Measurements from ENCODE around the gene BRF1. TPM values are rescaled to one million over a fixed set of nuclear protein-coding genes. Genes with fewer than 3 reads are reported as not detected.
A peak's percentile ranks its signal among the peaks of the same experiment; 100 is the strongest.
"Not testable (repeated sequence)": the region's sequence is repeated elsewhere in the genome, so short reads cannot be mapped to it uniquely, and the experiment has no call there.

Gene BRF1
- total and polyA plus RNA-seq, 2 donors (not counting 1 experiment from before 2014, with no cell fraction given), result 7.4 to 33.4 TPM

DNA sequence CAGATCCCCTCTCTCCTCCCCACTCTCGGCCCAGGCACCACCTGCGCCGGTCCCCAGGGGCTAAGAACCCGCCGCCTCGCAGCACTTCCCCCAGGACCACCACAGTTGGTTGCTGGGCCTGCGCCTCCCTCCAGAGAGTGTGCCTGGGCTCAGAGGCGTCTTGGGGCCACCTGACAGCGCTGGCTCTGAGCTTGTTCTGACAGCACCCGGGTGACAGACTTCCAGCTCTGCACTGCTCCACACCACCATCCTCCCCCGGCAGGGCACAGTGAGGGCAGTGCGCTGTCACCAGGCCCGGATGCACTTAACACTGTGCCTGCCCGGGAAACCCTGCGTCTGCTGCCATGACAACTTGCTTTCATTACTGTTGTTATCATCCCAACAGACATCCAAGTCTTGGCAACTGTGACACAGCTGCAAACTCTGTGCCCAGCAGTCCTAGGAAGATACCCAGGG is 6.6 kb downstream of the BRF1 start:
- H3K9me3 ChIP-seq (ENCODE audit: control insufficient read depth, insufficient read depth, low read depth, low read length), result no peaks in the 10 kb centered on the region
- H3K27me3 ChIP-seq (ENCODE audit: control insufficient read depth, insufficient read depth, low read length), result no peaks in the 10 kb centered on the region
- H3K27ac ChIP-seq (ENCODE audit: insufficient read depth, low read length), result no peak overlapping the region
- DNase-seq (ENCODE audit: low read depth in 2 of 2), result peak in 1 of 2 donors; percentile 61
- H3K4me3 ChIP-seq (replicated peaks in 1 of 4; ENCODE audit: control extremely low read depth in 1 of 4, insufficient read depth in 1 of 4, low read depth in 3 of 4, low read length in 4 of 4), result no peak overlapping the region
- no peak overlapping the region for H3K9ac ChIP-seq (ENCODE audit: insufficient read depth, low read length)
- no peak for TF ChIP-seq EZH2 (IDR thresholded peaks at IDR 0.05; ENCODE audit: low read length, missing control alignments)
- TF ChIP-seq, protein P1, sequence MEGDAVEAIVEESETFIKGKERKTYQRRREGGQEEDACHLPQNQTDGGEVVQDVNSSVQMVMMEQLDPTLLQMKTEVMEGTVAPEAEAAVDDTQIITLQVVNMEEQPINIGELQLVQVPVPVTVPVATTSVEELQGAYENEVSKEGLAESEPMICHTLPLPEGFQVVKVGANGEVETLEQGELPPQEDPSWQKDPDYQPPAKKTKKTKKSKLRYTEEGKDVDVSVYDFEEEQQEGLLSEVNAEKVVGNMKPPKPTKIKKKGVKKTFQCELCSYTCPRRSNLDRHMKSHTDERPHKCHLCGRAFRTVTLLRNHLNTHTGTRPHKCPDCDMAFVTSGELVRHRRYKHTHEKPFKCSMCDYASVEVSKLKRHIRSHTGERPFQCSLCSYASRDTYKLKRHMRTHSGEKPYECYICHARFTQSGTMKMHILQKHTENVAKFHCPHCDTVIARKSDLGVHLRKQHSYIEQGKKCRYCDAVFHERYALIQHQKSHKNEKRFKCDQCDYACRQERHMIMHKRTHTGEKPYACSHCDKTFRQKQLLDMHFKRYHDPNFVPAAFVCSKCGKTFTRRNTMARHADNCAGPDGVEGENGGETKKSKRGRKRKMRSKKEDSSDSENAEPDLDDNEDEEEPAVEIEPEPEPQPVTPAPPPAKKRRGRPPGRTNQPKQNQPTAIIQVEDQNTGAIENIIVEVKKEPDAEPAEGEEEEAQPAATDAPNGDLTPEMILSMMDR (conservative IDR thresholded peaks at IDR 0.05 in 1 of 2, IDR thresholded peaks at IDR 0.05 in 1 of 2; ENCODE audit: low read depth in 1 of 2, low read length in 2 of 2), result no peak
- H2AFZ ChIP-seq (ENCODE audit: low read length), result no peak overlapping the region
- H3K4me2 ChIP-seq (ENCODE audit: extremely low read depth, insufficient read depth, low read length), result no peak overlapping the region
- peaks cover 32% of the 10 kb centered on the region for H3K79me2 ChIP-seq (ENCODE audit: control insufficient read depth, insufficient read depth, low read length)
- no peaks in the 10 kb centered on the region for H3K4me1 ChIP-seq (ENCODE audit: control insufficient read depth, extremely low read depth, insufficient read depth, low read length)
- no peaks in the 10 kb centered on the region for H4K20me1 ChIP-seq (ENCODE audit: control insufficient read depth, extremely low read depth, insufficient read depth, low read length)
- no peaks in the 10 kb centered on the region for H3K36me3 ChIP-seq (ENCODE audit: control insufficient read depth, insufficient read depth, low read length)

DNA sequence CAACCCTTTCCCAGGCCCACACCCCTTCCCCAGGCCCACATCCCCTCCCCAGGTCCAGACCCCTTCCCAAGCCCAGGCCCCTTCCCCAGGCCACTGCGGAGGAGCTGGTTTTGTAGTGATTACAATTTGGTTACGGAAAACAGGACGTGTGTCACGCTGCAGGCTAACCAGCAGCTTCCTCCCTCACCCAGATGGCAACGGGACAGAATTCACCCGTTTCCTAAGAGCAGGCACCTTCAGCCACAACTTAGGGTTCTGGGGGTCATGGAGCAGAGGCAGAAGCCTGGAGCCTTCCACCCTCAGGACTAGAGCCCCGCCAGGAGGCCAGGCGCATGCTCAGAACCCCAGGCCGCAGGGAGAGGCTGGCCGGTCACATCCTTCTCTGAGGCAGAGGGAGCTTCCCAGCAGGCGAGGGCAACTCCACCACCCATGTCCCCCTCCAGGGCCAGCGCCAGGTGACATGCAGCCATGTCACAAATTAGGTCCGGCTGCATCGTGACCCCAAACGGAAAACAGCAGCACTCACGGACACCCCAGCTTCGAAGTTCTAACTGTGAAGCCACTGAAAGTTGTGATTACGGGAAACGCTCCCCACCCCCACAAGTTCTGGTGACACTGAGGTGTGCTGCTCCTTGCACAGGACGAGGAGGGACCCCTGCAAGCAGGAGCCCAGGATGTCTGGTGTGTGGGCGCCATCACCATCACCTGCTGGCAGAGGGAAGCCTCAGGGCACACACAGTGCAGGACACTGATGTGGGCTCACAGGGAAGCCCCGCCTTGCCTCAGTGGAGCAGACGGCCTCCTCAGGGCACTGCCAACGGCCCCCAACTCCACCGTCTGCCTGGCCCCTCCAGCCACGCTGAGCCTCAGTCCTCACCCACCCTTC is 7.7 kb downstream of the BRF1 start:
- Histone ChIP-seq H3K27me3 (ENCODE audit: control insufficient read depth, insufficient read depth, low read length) (no peaks in the 10 kb centered on the region), H4K20me1 (ENCODE audit: control insufficient read depth, extremely low read depth, insufficient read depth, low read length) (no peaks in the 10 kb centered on the region), H2AFZ (ENCODE audit: low read length) (no peak overlapping the region), H3K79me2 (ENCODE audit: control insufficient read depth, insufficient read depth, low read length) (peaks cover 25% of the 10 kb centered on the region), H3K9ac (ENCODE audit: insufficient read depth, low read length) (no peak overlapping the region), H3K36me3 (ENCODE audit: control insufficient read depth, insufficient read depth, low read length) (no peaks in the 10 kb centered on the region), H3K4me3 (replicated peaks in 1 of 4; ENCODE audit: control extremely low read depth in 1 of 4, insufficient read depth in 1 of 4, low read depth in 3 of 4, low read length in 4 of 4) (no peak overlapping the region), H3K4me2 (ENCODE audit: extremely low read depth, insufficient read depth, low read length) (no peak overlapping the region), H3K27ac (ENCODE audit: insufficient read depth, low read length) (no peak overlapping the region), H3K9me3 (ENCODE audit: control insufficient read depth, insufficient read depth, low read depth, low read length) (no peaks in the 10 kb centered on the region), H3K4me1 (ENCODE audit: control insufficient read depth, extremely low read depth, insufficient read depth, low read length) (no peaks in the 10 kb centered on the region)
- TF ChIP-seq EZH2 (IDR thresholded peaks at IDR 0.05; ENCODE audit: low read length, missing control alignments), result no peak
- TF ChIP-seq, protein P1 (conservative IDR thresholded peaks at IDR 0.05 in 1 of 2, IDR thresholded peaks at IDR 0.05 in 1 of 2; ENCODE audit: low read depth in 1 of 2, low read length in 2 of 2), result no peak
- no peak for DNase-seq (ENCODE audit: low read depth in 2 of 2)

DNA sequence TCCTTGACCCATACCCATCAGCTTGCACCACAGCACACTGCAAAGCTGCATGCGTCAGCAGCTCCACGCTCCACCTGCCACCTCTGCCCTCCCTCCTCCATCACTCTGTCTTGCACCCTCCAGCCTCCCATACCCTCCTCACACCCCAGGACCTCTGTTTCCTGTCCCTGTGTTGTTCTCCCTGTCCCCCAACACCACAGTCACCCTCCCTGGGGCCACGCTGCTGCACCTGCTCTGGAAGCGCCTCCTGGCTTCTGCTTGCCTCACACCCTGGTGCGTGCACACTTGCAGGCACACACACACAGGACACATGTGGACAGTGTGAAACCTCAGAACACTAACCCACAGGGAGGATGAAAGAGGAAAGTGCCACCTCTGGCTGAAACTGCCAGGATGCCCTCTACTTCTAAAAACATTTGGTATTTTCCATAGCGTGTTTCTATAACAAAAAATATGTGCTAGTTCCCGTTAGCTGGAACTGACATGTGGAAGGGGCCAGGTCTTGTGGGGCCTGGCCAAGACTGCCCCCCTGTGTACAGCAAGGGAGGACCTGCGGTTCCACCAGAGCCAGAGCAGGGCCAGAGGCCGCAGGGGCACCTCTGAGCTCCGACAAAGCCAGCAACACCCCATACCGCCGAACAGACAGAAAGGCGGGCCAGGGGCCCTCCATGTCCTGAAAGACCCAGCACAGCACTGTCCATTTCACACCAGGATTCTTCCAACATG is 10.0 kb downstream of the BRF1 start:
- H3K4me1 ChIP-seq (ENCODE audit: control insufficient read depth, extremely low read depth, insufficient read depth, low read length), result no peaks in the 10 kb centered on the region
- DNase-seq (ENCODE audit: low read depth in 2 of 2), result no peak
- no peak overlapping the region for H3K4me2 ChIP-seq (ENCODE audit: extremely low read depth, insufficient read depth, low read length)
- H3K9ac ChIP-seq (ENCODE audit: insufficient read depth, low read length), result no peak overlapping the region
- no peaks in the 10 kb centered on the region for H3K9me3 ChIP-seq (ENCODE audit: control insufficient read depth, insufficient read depth, low read depth, low read length)
- H3K79me2 ChIP-seq (ENCODE audit: control insufficient read depth, insufficient read depth, low read length), result peaks cover 24% of the 10 kb centered on the region
- no peaks in the 10 kb centered on the region for H4K20me1 ChIP-seq (ENCODE audit: control insufficient read depth, extremely low read depth, insufficient read depth, low read length)
- H2AFZ ChIP-seq (ENCODE audit: low read length), result no peak overlapping the region
- no peak overlapping the region for H3K27ac ChIP-seq (ENCODE audit: insufficient read depth, low read length)
- H3K27me3 ChIP-seq (ENCODE audit: control insufficient read depth, insufficient read depth, low read length), result no peaks in the 10 kb centered on the region
- TF ChIP-seq, protein P1 (conservative IDR thresholded peaks at IDR 0.05 in 1 of 2, IDR thresholded peaks at IDR 0.05 in 1 of 2; ENCODE audit: low read depth in 1 of 2, low read length in 2 of 2), result no peak
- no peak for TF ChIP-seq EZH2 (IDR thresholded peaks at IDR 0.05; ENCODE audit: low read length, missing control alignments)
- H3K36me3 ChIP-seq (ENCODE audit: control insufficient read depth, insufficient read depth, low read length), result no peaks in the 10 kb centered on the region
- no peak overlapping the region for H3K4me3 ChIP-seq (replicated peaks in 1 of 4; ENCODE audit: control extremely low read depth in 1 of 4, insufficient read depth in 1 of 4, low read depth in 3 of 4, low read length in 4 of 4)

DNA sequence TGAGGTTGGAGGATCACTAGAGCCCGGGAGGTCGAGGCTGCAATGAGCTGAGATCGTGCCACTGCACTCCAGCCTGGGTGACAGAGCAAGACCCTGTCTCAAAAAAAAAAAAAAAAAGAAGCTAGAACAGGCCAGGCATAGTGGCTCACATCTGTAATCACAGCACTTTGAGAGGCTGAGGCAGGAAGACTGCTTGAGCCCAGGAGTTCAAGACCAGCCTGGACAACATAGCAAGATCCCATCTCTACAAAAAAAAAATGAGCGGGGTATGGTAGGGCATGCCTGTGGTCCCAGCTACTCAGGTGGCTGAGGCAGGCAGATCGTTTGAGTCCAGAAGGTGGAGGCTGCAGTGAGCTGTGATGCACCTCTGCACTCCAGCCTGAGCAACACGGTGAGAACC is 11.9 kb downstream of the BRF1 start:
- H3K4me3 ChIP-seq (replicated peaks in 1 of 4; ENCODE audit: control extremely low read depth in 1 of 4, insufficient read depth in 1 of 4, low read depth in 3 of 4, low read length in 4 of 4); H3K27ac ChIP-seq (ENCODE audit: insufficient read depth, low read length); H2AFZ ChIP-seq (ENCODE audit: low read length); H4K20me1 ChIP-seq (ENCODE audit: control insufficient read depth, extremely low read depth, insufficient read depth, low read length); H3K9me3 ChIP-seq (ENCODE audit: control insufficient read depth, insufficient read depth, low read depth, low read length); H3K36me3 ChIP-seq (ENCODE audit: control insufficient read depth, insufficient read depth, low read length); H3K4me2 ChIP-seq (ENCODE audit: extremely low read depth, insufficient read depth, low read length); H3K27me3 ChIP-seq (ENCODE audit: control insufficient read depth, insufficient read depth, low read length); H3K9ac ChIP-seq (ENCODE audit: insufficient read depth, low read length); H3K4me1 ChIP-seq (ENCODE audit: control insufficient read depth, extremely low read depth, insufficient read depth, low read length); DNase-seq (ENCODE audit: low read depth in 2 of 2): not testable (repeated sequence)
- H3K79me2 ChIP-seq (ENCODE audit: control insufficient read depth, insufficient read depth, low read length), result peaks cover 15% of the 10 kb centered on the region

All from fibroblast of lung (primary cell).